Measurements from ENCODE around the gene SLC22A14.
"Not testable (repeated sequence)": the region's sequence is repeated elsewhere in the genome, so short reads cannot be mapped to it uniquely, and the experiment has no call there.

The SLC22A14 gene, protein sequence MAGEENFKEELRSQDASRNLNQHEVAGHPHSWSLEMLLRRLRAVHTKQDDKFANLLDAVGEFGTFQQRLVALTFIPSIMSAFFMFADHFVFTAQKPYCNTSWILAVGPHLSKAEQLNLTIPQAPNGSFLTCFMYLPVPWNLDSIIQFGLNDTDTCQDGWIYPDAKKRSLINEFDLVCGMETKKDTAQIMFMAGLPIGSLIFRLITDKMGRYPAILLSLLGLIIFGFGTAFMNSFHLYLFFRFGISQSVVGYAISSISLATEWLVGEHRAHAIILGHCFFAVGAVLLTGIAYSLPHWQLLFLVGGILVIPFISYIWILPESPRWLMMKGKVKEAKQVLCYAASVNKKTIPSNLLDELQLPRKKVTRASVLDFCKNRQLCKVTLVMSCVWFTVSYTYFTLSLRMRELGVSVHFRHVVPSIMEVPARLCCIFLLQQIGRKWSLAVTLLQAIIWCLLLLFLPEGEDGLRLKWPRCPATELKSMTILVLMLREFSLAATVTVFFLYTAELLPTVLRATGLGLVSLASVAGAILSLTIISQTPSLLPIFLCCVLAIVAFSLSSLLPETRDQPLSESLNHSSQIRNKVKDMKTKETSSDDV

GRCh38 chr3:38281895-38282686, at the start of gene SLC22A14:
TSS of gene SLC22A14 (plus strand) at chr3:38282294. CDS start at chr3:38306027, 23,733 bp downstream.
- DNase-seq (ENCODE audit: low read depth in 4 of 4, low spot score in 1 of 4), result no peak

DNA sequence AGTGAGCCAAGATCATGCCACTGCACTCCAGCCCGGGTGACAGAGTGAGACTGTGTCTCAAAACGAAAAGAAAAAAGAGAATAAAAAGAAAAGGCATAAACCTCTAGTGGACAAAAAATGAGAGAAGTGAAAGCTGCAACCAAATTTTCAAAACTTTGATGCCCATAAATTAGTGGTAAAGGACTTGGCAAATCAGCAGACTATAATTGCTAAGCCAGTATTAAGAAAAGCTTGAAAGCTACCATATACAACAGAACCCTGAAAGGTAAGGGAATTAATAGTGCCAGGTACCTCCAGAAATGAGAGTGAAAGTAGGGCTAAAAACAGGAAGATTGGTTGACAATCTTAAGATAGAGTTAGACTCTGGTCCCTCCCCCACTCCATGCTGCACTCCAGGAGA, 49.4 kb upstream of the SLC22A14 start:
- no peak for DNase-seq (ENCODE audit: low read depth in 4 of 4, low spot score in 1 of 4)

GRCh38 chr3:38235466-38235865, 46.6 kb upstream of the SLC22A14 start:
- DNase-seq (ENCODE audit: low read depth in 4 of 4, low spot score in 1 of 4), result no peak

DNA sequence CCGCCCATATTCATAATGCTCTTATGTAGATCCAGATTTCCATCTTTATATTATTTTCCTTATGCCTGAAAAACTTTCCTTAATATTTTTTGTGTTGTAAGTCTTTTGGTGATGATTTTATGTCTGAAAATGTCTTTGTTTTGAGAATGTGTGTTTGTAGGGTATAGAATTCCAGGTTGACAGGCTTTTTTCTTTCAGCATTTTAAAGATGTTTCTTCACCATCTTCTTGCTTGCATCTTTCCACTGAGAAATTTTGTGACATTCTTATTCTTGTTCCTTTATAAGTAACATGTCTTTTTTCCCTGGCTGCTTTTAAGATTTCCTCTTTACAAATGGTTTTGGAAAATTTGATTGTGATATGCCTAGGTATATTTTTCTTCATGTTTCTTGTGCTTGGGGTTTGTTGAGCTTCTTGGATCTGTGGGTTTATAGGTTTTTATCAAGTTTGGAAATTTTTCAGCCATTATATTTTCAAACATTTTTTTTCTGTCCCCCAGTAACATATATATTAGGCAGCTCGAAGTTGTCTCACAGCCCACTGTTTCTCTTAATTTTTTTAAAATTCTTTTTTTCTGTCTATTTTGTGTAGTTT, 43.6 kb upstream of the SLC22A14 start:
- DNase-seq (ENCODE audit: low read depth in 4 of 4, low spot score in 1 of 4), result no peak

DNA sequence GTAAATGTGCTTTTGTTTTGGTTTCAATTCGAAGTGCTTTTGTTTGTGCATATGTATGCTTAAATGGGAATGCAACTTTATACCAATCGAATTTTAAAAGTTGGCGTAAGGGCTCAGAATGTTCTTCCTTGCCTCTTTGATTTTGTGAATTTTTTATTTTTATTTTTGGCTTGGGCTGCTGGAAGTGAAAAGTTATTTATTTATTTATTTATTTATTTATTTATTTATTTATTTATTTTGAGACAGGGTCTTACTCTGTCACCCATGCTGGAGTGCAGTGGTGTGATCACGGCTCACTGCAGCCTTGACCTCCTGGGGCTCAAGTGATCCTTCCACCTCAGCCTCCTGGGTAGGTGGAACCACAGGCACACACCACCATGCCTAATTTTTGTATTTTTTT, 39.3 kb upstream of the SLC22A14 start:
- DNase-seq (ENCODE audit: low read depth in 4 of 4, low spot score in 1 of 4), result not testable (repeated sequence)

GRCh38 chr3:38245930-38246329, 36.2 kb upstream of the SLC22A14 start:
- no peak for DNase-seq (ENCODE audit: low read depth in 4 of 4, low spot score in 1 of 4)

DNA sequence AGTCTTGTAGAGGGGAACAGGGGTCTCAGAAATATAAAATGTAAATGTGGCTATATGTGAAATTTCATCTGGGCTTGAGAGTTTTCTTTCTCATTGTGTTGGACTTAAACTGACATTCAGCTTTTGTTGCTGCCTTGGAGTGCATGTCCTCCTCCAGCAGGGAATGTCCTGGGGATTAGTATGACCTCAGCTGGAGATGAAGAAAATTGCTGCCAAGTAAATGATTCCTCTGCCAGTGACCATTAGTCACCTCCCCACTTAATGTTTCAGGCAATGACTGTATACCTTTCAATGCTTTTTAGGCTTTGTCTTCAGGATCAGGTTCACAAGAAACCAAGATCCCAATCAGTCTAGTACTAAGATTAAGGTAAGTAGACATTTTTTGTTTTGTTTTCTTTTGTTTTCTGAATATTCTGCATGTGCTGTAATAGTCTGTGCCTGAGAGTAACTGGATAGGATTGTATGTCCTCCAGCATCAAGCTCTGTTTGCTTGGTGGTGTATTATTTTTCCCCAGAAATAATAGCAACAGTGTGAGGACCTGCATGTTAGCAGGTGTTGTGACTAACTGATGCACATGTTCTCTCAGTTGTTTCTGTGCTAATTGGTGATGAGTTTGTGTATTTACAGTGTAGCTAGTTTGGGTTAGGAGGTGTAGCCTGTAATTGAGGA, 34.6 kb upstream of the SLC22A14 start:
- no peak for DNase-seq (ENCODE audit: low read depth in 4 of 4, low spot score in 1 of 4)

GRCh38 chr3:38250198-38250597, 31.9 kb upstream of the SLC22A14 start:
- DNase-seq (ENCODE audit: low read depth in 4 of 4, low spot score in 1 of 4), result no peak

GRCh38 chr3:38251197-38251596, 30.9 kb upstream of the SLC22A14 start:
- no peak for DNase-seq (ENCODE audit: low read depth in 4 of 4, low spot score in 1 of 4)

GRCh38 chr3:38253704-38254103, 28.4 kb upstream of the SLC22A14 start:
- no peak for DNase-seq (ENCODE audit: low read depth in 4 of 4, low spot score in 1 of 4)

DNA sequence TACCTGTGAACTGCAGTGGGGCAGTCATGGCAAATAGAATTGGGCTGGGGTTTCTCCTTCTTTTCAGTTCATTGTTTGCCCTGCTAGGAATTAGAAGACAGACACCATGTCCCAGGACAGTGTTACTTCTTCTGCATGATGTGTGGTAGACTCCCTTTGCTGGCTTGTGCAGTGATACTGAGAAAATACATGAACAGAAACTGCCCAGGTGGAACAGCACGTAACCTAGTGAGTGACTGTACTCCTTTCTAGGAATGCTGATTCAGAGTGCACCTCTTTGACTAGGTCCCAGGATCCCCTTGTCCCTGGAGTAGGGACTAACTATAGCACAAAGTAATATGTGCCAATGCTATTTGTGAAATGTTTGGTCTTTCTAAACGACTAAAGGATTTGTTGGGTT, 27.2 kb upstream of the SLC22A14 start:
- DNase-seq (ENCODE audit: low read depth in 4 of 4, low spot score in 1 of 4), result no peak

GRCh38 chr3:38255627-38256026, 26.5 kb upstream of the SLC22A14 start:
- no peak for DNase-seq (ENCODE audit: low read depth in 4 of 4, low spot score in 1 of 4)

- DNase-seq (ENCODE audit: low read depth in 4 of 4, low spot score in 1 of 4), result no peak
Observed at GRCh38 chr3:38257583-38257982, 24.5 kb upstream of the SLC22A14 start.

GRCh38 chr3:38260474-38260873, 21.6 kb upstream of the SLC22A14 start:
- no peak for DNase-seq (ENCODE audit: low read depth in 4 of 4, low spot score in 1 of 4)

DNA sequence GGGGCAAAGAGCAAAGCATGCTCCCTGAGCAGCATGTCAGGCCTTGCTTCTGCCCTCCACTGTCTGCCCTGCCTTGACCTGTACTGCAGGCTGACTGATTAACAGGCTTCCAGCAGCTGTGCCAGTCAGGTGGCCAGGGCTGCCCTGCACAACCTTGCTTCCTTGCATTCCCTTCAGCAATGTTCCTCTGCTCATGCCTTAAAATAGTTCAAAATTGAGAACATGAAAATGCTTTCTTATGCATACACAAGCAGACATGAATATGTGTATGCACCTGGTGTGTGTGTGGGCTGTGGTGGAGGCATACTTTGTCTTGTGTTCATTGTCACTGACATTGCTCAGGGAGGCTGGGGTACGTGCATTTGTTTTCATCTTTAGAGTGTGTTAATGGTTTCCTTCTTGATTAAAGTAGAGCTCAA, 17.7 kb upstream of the SLC22A14 start:
- no peak for DNase-seq (ENCODE audit: low read depth in 4 of 4, low spot score in 1 of 4)

GRCh38 chr3:38264779-38265178, 17.3 kb upstream of the SLC22A14 start:
- no peak for DNase-seq (ENCODE audit: low read depth in 4 of 4, low spot score in 1 of 4)

DNA sequence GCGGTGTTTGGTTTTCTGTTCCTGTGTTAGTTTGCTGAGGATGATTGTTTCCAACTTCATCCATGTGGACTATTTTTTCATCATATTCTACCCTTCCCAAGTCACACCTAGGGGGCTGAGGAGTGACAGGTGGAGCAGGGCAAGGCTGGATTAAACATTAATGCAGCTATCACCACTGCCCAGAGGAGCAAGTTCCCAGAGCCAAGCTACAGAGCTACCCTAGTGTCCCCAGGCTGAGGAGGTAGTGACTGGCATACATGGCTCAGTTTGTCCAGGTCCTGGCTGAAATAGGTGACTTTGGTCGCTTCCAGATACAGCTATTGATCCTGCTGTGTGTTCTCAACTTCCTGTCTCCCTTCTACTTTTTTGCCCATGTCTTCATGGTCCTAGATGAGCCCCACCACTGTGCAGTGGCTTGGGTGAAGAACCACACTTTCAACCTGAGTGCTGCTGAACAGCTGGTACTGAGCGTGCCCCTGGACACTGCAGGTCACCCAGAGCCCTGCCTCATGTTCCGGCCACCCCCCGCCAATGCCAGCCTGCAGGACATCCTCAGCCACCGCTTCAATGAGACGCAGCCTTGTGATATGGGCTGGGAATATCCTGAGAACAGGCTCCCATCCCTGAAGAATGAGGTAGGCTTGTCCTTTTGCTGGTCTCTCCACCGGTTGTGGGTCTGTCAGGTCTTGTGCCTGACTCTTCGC, 16.3 kb upstream of the SLC22A14 start, which contains the start of gene SLC22A13:
TSS of gene SLC22A13 (plus strand) at position 209 of the 704 bp plus-strand sequence. CDS start at position 258, 49 bp downstream.
- no peak for DNase-seq (ENCODE audit: low read depth in 4 of 4, low spot score in 1 of 4)

DNA sequence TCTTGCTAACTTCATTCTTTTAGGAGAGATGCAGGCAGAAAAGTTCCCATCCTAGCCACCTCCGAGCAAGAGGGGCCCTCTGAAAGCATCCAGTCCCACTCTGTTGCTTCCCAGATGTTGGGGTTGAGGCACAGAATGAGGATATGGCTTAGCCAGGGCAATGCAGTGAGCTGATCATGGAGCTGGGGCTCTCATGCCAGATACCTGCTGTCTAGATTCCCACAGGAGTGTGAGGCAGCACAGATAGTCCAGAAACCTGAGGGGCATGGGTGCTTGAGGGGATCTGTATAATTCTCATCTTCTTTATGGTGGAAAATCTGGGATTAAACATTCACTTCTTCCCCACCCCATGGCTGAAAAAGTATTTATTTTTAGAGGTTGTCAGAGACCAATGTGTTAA, 15.3 kb upstream of the SLC22A14 start:
- no peak for DNase-seq (ENCODE audit: low read depth in 4 of 4, low spot score in 1 of 4)

DNA sequence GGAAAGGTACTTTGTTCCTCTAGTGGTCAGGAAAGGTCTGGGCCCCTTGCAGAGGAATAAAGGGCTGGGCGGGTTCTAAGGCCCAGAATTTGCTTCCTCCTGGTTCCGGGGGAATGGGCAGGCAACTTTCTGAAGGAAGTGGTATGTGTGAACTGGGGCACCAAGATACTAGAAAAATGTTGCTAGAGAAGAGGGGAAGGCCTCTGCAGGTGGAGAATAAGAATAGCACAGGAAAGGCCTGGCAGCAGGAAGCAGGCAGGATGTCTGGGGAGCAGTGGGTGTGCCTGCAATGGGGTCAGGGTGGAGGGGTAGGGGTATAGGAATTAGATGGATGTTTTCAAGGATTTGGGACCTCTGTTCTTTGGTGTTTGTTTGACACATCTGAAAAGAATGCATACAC, 14.4 kb upstream of the SLC22A14 start:
- no peak for DNase-seq (ENCODE audit: low read depth in 4 of 4, low spot score in 1 of 4)

DNA sequence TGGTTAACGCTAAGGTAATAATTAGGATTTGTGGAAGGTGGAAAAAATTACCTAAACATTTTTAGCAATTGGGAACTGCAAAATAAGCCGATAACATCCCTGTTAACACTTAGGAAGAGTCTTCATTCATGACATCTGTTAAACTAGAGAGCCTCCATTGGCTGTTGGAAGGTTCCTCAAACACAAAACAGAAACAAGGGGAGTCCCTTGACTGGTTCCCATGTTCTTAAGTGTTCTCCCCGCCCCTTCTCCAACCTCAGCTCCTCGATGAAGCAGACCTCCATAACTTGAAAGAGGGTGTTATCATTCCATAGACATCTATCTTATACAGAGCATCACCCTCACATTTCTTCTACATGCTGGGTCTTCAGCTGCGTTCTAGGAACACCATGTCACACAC, 14.0 kb upstream of the SLC22A14 start:
- no peak for DNase-seq (ENCODE audit: low read depth in 4 of 4, low spot score in 1 of 4)

Data from stimulated activated CD4-positive, alpha-beta T cell treated with anti-CD3 and anti-CD28 coated beads, Interleukin-1b, Interleukin-23, amount 100 ng/mL, for 24 hours (primary cell).